ENCODE results near the gene GPRC5C. TPM values are rescaled to one million over a fixed set of nuclear protein-coding genes. Genes with fewer than 3 reads are reported as not detected.

Gene GPRC5C
- total and polyA plus RNA-seq, 2 of the 8 experiments (the other 6 are each of a cell fraction or from before 2014, with no cell fraction given) = 18.3 to 55.8 TPM

DNA sequence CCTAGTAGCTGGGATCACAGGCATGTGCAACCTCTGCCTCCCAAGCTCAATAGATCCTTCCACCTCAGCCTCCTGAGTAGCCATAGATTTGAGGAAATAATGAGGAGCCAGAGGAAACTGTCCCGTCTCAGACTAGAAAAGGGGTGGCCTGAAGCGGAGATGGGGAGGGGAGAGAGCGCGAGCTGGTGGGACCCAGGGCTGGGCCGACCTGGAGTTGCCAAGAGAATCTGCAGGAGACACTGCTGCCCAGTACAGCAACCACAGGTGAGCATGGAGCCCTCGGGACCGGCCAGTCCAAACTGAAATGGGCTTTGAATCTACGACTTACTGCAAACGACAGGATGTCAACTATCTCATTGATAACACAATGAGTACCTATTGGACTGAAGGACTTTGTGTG, 58.8 kb downstream of the GPRC5C start:
- H3K4me3 ChIP-seq (ENCODE audit: extremely low read depth in 1 of 4, insufficient read depth in 2 of 4, low read depth in 3 of 4, low read length in 4 of 4) = no peak overlapping the region
- no peaks in the 10 kb centered on the region for H3K4me1 ChIP-seq (replicated peaks in 1 of 4; ENCODE audit: control insufficient read depth in 3 of 4, insufficient read depth in 4 of 4, low read length in 3 of 4)
- H3K36me3 ChIP-seq (ENCODE audit: control insufficient read depth in 2 of 4, insufficient read depth in 4 of 4, low read length in 3 of 4) = no peaks in the 10 kb centered on the region
- no peak overlapping the region for H2BK120ac ChIP-seq (replicated peaks; ENCODE audit: low read depth, low read length)
- no peak overlapping the region for H3K4me2 ChIP-seq (ENCODE audit: insufficient read depth in 1 of 2, low read depth in 2 of 2, low read length in 2 of 2)
- no peaks in the 10 kb centered on the region for H3K79me2 ChIP-seq (ENCODE audit: control insufficient read depth in 1 of 2, insufficient read depth in 2 of 2, low read length in 2 of 2)
- no peak overlapping the region for H2BK15ac ChIP-seq (ENCODE audit: low read length)
- H3K27me3 ChIP-seq (replicated peaks in 1 of 4; ENCODE audit: control insufficient read depth in 3 of 4, extremely low read depth in 1 of 4, insufficient read depth in 3 of 4, low read length in 3 of 4) = no peaks in the 10 kb centered on the region
- H2AK5ac ChIP-seq (ENCODE audit: low read depth, low read length) = no peak overlapping the region
- DNase-seq (ENCODE audit: low read depth in 1 of 2, low spot score in 2 of 2) (no peak), FAIRE-seq (no peak)
- H3K23me2 ChIP-seq (ENCODE audit: low read depth, low read length) = no peaks in the 10 kb centered on the region
- no peak overlapping the region for H3K27ac ChIP-seq (ENCODE audit: low read depth, low read length)
- H2AFZ ChIP-seq (ENCODE audit: low read length) = no peak overlapping the region
- no peaks in the 10 kb centered on the region for H4K20me1 ChIP-seq (replicated peaks in 1 of 2; ENCODE audit: control insufficient read depth in 1 of 2, insufficient read depth in 2 of 2, low read length in 2 of 2)
- H3K18ac ChIP-seq (ENCODE audit: extremely low read depth, low read length) = no peak overlapping the region
- H3K14ac ChIP-seq (ENCODE audit: insufficient read length) = no peak overlapping the region
- H3K79me1 ChIP-seq (ENCODE audit: low read depth, low read length) = no peaks in the 10 kb centered on the region
- H3K4ac ChIP-seq (replicated peaks; ENCODE audit: insufficient read length, low read depth, low read length) = no peak overlapping the region
- no peak overlapping the region for H2BK12ac ChIP-seq (ENCODE audit: low read depth, low read length)
- H2BK5ac ChIP-seq (ENCODE audit: low read depth, low read length) = no peak overlapping the region
- H4K91ac ChIP-seq (replicated peaks; ENCODE audit: insufficient read length, low read length) = no peak overlapping the region
- no peak overlapping the region for H3K9ac ChIP-seq (replicated peaks in 1 of 4; ENCODE audit: extremely low read depth in 1 of 4, low read depth in 3 of 4, low read length in 3 of 4)
- whole genome bisulfite sequencing, 2 experiments (ENCODE audit: extremely low coverage in 1 of 2, insufficient coverage in 1 of 2, insufficient read length in 1 of 2, insufficient replicate concordance in 2 of 2, low coverage in 1 of 2, low lambda C conversion rate in 2 of 2, missing lambda C conversion rate in 1 of 2) = 89% methylated on average over 9 of the region's 9 CpGs; no CpG with 5 or more reads in 1 of the 2 experiments
- no peak overlapping the region for H4K5ac ChIP-seq (ENCODE audit: insufficient read length, low read depth, low read length)
- peak overlapping the region; percentile 30 for H3K56ac ChIP-seq (replicated peaks; ENCODE audit: insufficient read length, low read depth, low read length)
- ChIA-PET CTCF (ENCODE audit: partially characterized antibody) (interaction anchor here (0.6 to 5.0 kb wide), 11 partner anchors 10 to 185 kb away, joined by 3 to 60 read pairs (median 6); partner anchors contain the start of genes CD300A and GPR142), POLR2A (ENCODE audit: partially characterized antibody) (no interaction called here)
- no peak overlapping the region for H2BK20ac ChIP-seq (ENCODE audit: low read length)
- H3K9me3 ChIP-seq (ENCODE audit: insufficient read depth in 2 of 2, low read depth in 1 of 2, low read length in 1 of 2) = no peaks in the 10 kb centered on the region; a peak in 1 of 4 replicates
- TF ChIP-seq MAFK (IDR thresholded peaks at IDR 0.05; ENCODE audit: low read depth, low read length) = no peak
- H4K8ac ChIP-seq (ENCODE audit: extremely low read depth, insufficient read depth, low read length) = no peak overlapping the region
- H3K23ac ChIP-seq (ENCODE audit: insufficient read length) = no peak overlapping the region
